Activated T-helper 17 cell treated with anti-CD3 and anti-CD28 coated beads, Interleukin-2, amount 50 U/mL, for 72 hours (primary cell): ENCODE data around the gene SCYL1. TPM values are rescaled to one million over a fixed set of nuclear protein-coding genes. Genes with fewer than 3 reads are reported as not detected.

Experiments
- total RNA-seq, 2 donors: library from RNA; stranded (reverse); gene quantifications; one replicate each; pipeline ENCODE4 v1.2.3, GENCODE V29; 2022

SCYL1 gene
- total RNA-seq, 2 donors from 2014 or later = 80.4 to 86.8 TPM

Other genes starting within 250 kb of the SCYL1 start
- gene CDC42EP2, start 210.2 kb upstream of the SCYL1 start, total RNA-seq = 1 to 10 TPM in 1 of 2 donors, under 1 TPM in 1; 0.73 to 2.0 TPM
- 10 to 100 TPM; 66.0 to 89.5 TPM for gene DPF2, start 191.2 kb upstream of the SCYL1 start, total RNA-seq
- 1 to 10 TPM in 1 of 2 donors, under 1 TPM in 1; 0.95 to 1.5 TPM for gene TIGD3, start 170.3 kb upstream of the SCYL1 start, total RNA-seq
- gene SLC25A45, start 142.4 kb upstream of the SCYL1 start, total RNA-seq = 10 to 100 TPM; 18.0 to 20.1 TPM
- gene FRMD8, start 138.4 kb upstream of the SCYL1 start, total RNA-seq = 10 to 100 TPM; 49.6 to 52.1 TPM
- 1,000 to 10,000 TPM in 1 of 2 donors, 100 to 1,000 TPM in 1; 823 to 2,912 TPM for gene NEAT1, start 102.3 kb upstream of the SCYL1 start, total RNA-seq
- gene MALAT1, start 26.0 kb upstream of the SCYL1 start, total RNA-seq = over 10,000 TPM in 1 of 2 donors, 1,000 to 10,000 TPM in 1; 5,547 to 22,796 TPM
- 100 to 1,000 TPM in 1 of 2 donors, 10 to 100 TPM in 1; 54.3 to 124 TPM for gene LTBP3, start 33.3 kb downstream of the SCYL1 start, total RNA-seq
- gene ZNRD2, start 45.4 kb downstream of the SCYL1 start, total RNA-seq = 10 to 100 TPM; 30.3 to 49.4 TPM
- 10 to 100 TPM; 39.0 to 42.2 TPM for gene FAM89B, start 47.5 kb downstream of the SCYL1 start, total RNA-seq
- 100 to 1,000 TPM; 126 to 167 TPM for gene EHBP1L1, start 51.0 kb downstream of the SCYL1 start, total RNA-seq
- gene KCNK7, start 70.7 kb downstream of the SCYL1 start, total RNA-seq = under 1 TPM; 0.52 to 0.79 TPM
- gene MAP3K11, start 89.1 kb downstream of the SCYL1 start, total RNA-seq = 10 to 100 TPM; 64.9 to 83.2 TPM
- gene PCNX3, start 90.7 kb downstream of the SCYL1 start, total RNA-seq = 10 to 100 TPM; 20.8 to 39.1 TPM
- gene SIPA1, start 113.0 kb downstream of the SCYL1 start, total RNA-seq = 100 to 1,000 TPM; 135 to 144 TPM
- gene RELA, start 137.8 kb downstream of the SCYL1 start, total RNA-seq = 100 to 1,000 TPM in 1 of 2 donors, 10 to 100 TPM in 1; 82.5 to 150 TPM
- gene KAT5, start 187.2 kb downstream of the SCYL1 start, total RNA-seq = 10 to 100 TPM; 75.6 to 88.8 TPM
- 10 to 100 TPM; 57.4 to 92.9 TPM for gene RNASEH2C, start 195.7 kb downstream of the SCYL1 start, total RNA-seq